SIG-M5 (cell line): ENCODE measurements around the gene CCDC47.
"Not testable (repeated sequence)": the region's sequence is repeated elsewhere in the genome, so short reads cannot be mapped to it uniquely, and the experiment has no call there.

Source experiments
- DNase-seq: peaks from one replicate; lab custom pipeline; 2025; lab: John Stamatoyannopoulos, UW

Gene CCDC47

GRCh38 chr17:63773272-63774140, at the start of gene CCDC47:
Gene CCDC47, minus strand, starts transcription at chr17:63773597. Its CDS starts 7,422 bp downstream, at chr17:63766175.
- DNase-seq = peak; percentile 93

GRCh38 chr17:63822537-63822936, 49.1 kb upstream of the CCDC47 start:
- no peak for DNase-seq

- no peak for DNase-seq
These were observed 48.4 kb upstream of the CCDC47 start for GRCh38 chr17:63821804-63822203.

- DNase-seq = no peak
These were observed 47.7 kb upstream of the CCDC47 start for GRCh38 chr17:63820963-63821561.

GRCh38 chr17:63819585-63820537, 46.5 kb upstream of the CCDC47 start:
- DNase-seq = no peak

- DNase-seq = no peak
These were observed 45.7 kb upstream of the CCDC47 start for GRCh38 chr17:63819131-63819530.

- DNase-seq = no peak
These were observed 44.5 kb upstream of the CCDC47 start for GRCh38 chr17:63817736-63818385.

- DNase-seq = no peak
These were observed 43.3 kb upstream of the CCDC47 start for GRCh38 chr17:63816669-63817068.

- DNase-seq = no peak
These were observed 42.7 kb upstream of the CCDC47 start for GRCh38 chr17:63816123-63816522.

GRCh38 chr17:63809970-63810369, 36.6 kb upstream of the CCDC47 start:
- no peak for DNase-seq

GRCh38 chr17:63805591-63805990, 32.2 kb upstream of the CCDC47 start:
- no peak for DNase-seq

- no peak for DNase-seq
These were observed 30.9 kb upstream of the CCDC47 start for GRCh38 chr17:63804328-63804727.

GRCh38 chr17:63800783-63801182, 27.4 kb upstream of the CCDC47 start:
- DNase-seq = no peak

- no peak for DNase-seq
These were observed 25.2 kb upstream of the CCDC47 start for GRCh38 chr17:63798572-63799106.

- not testable (repeated sequence) for DNase-seq
These were observed 23.0 kb upstream of the CCDC47 start for GRCh38 chr17:63796375-63796774.

GRCh38 chr17:63792055-63792729, 18.8 kb upstream of the CCDC47 start:
- DNase-seq = no peak

- no peak for DNase-seq
These were observed 16.7 kb upstream of the CCDC47 start for GRCh38 chr17:63790057-63790456.

- DNase-seq = no peak
These were observed 13.7 kb upstream of the CCDC47 start for GRCh38 chr17:63786971-63787711.

- DNase-seq = no peak
These were observed 12.7 kb upstream of the CCDC47 start for GRCh38 chr17:63786117-63786516.

GRCh38 chr17:63785556-63785955, 12.2 kb upstream of the CCDC47 start:
- DNase-seq = no peak
